Neural progenitor cell (in vitro differentiated cells): ENCODE data around the gene CAMK1D. TPM values are rescaled to one million over a fixed set of nuclear protein-coding genes. Genes with fewer than 3 reads are reported as not detected.

Experiments
- DNase-seq: peaks from one replicate; pipeline ENCODE4 v3.0.0-alpha.2; 2016; ENCODE audit warnings: low spot score
- H2AFZ ChIP-seq: fragments of 200-600 bp; sonication (generic); replicated peaks from 2 replicates; pipeline ENCODE4 v1.6.1; 2016; ENCODE audit warnings: antibody characterized with exemption
- H3F3A ChIP-seq: fragments of 200-600 bp; sonication (generic); 2 replicates; pipeline ENCODE4 v1.6.1; 2016; ENCODE audit warnings: antibody characterized with exemption, low read depth
- H3K27ac ChIP-seq: fragments of 200-600 bp; sonication (generic); 2 replicates; pipeline ENCODE4 v1.5.1; 2016; ENCODE audit warnings: mild to moderate bottlenecking
- H3K27me3 ChIP-seq: fragments of 200-600 bp; sonication (generic); 2 replicates; pipeline ENCODE4 v1.6.1; 2016; ENCODE audit warnings: mild to moderate bottlenecking, moderate library complexity
- H3K36me3 ChIP-seq: fragments of 200-600 bp; sonication (generic); 2 replicates; pipeline ENCODE4 v1.5.1; 2016
- H3K4me1 ChIP-seq: fragments of 200-600 bp; sonication (generic); 2 replicates; pipeline ENCODE4 v1.6.1; 2016; ENCODE audit warnings: mixed run types
- H3K4me2 ChIP-seq: fragments of 200-600 bp; sonication (generic); 2 replicates; pipeline ENCODE4 v1.6.1; 2016
- H3K4me3 ChIP-seq: fragments of 200-600 bp; sonication (generic); 2 replicates; pipeline ENCODE4 v1.5.1; 2016
- H3K79me2 ChIP-seq: fragments of 200-600 bp; sonication (generic); 2 replicates; pipeline ENCODE4 v1.6.1; 2016; ENCODE audit warnings: low read depth
- H3K9ac ChIP-seq: fragments of 200-600 bp; sonication (generic); 2 replicates; pipeline ENCODE4 v1.6.1; 2016
- H3K9me3 ChIP-seq: fragments of 200-600 bp; sonication (generic); 2 replicates; pipeline ENCODE4 v1.5.1; 2016; ENCODE audit warnings: low read depth
- H4K20me1 ChIP-seq: fragments of 200-600 bp; sonication (generic); 2 replicates; pipeline ENCODE4 v1.6.1; 2016; ENCODE audit warnings: low read depth
- H3K27ac Mint-ChIP-seq: 3 replicates; pipeline ENCODE4 v1.8.0; 2021; ENCODE audit warnings: mixed read lengths
- H3K27me3 Mint-ChIP-seq: 2 replicates; pipeline ENCODE4 v1.8.0; 2022; ENCODE audit warnings: low read depth, mild to moderate bottlenecking, inconsistent platforms, moderate library complexity, mixed read lengths; ENCODE audit not compliant: insufficient read depth
- H3K36me3 Mint-ChIP-seq: 3 replicates; pipeline ENCODE4 v1.8.0; 2021; ENCODE audit warnings: mixed read lengths
- H3K4me1 Mint-ChIP-seq: 3 replicates; pipeline ENCODE4 v1.8.0; 2021; ENCODE audit warnings: mixed read lengths
- H3K4me3 Mint-ChIP-seq: 3 replicates; pipeline ENCODE4 v1.8.0; 2021; ENCODE audit warnings: mild to moderate bottlenecking, moderate library complexity, mixed read lengths
- H3K9me3 Mint-ChIP-seq: 3 replicates; pipeline ENCODE4 v1.8.0; 2020; ENCODE audit warnings: mixed read lengths
- EZH2 ChIP-seq: fragments of 200-600 bp; sonication (generic); IDR thresholded peaks from 2 replicates; pipeline ENCODE4 v1.6.1; 2017; ENCODE audit warnings: antibody characterized with exemption, mild to moderate bottlenecking, moderate library complexity
- EZH2phosphoT487 ChIP-seq: fragments of 200-600 bp; sonication (generic); IDR thresholded peaks from 2 replicates; pipeline ENCODE4 v1.6.1; 2017; ENCODE audit warnings: antibody characterized with exemption
- total RNA-seq: library from RNA; depleted of rRNA; stranded (reverse); fragments of >200 nt; gene quantifications from 2 replicates; pipeline ENCODE4 v1.2.3, GENCODE V29; 2015; ENCODE audit warnings: low replicate concordance
- TF ChIP-seq, protein P1 (sequence below): fragments of 200-600 bp; sonication (generic); IDR thresholded peaks from 2 replicates; pipeline ENCODE4 v1.5.1; 2017; ENCODE audit warnings: antibody characterized with exemption, mild to moderate bottlenecking

CAMK1D gene
- total RNA-seq, 1 donor from 2014 or later: 7.6 TPM

DNA sequence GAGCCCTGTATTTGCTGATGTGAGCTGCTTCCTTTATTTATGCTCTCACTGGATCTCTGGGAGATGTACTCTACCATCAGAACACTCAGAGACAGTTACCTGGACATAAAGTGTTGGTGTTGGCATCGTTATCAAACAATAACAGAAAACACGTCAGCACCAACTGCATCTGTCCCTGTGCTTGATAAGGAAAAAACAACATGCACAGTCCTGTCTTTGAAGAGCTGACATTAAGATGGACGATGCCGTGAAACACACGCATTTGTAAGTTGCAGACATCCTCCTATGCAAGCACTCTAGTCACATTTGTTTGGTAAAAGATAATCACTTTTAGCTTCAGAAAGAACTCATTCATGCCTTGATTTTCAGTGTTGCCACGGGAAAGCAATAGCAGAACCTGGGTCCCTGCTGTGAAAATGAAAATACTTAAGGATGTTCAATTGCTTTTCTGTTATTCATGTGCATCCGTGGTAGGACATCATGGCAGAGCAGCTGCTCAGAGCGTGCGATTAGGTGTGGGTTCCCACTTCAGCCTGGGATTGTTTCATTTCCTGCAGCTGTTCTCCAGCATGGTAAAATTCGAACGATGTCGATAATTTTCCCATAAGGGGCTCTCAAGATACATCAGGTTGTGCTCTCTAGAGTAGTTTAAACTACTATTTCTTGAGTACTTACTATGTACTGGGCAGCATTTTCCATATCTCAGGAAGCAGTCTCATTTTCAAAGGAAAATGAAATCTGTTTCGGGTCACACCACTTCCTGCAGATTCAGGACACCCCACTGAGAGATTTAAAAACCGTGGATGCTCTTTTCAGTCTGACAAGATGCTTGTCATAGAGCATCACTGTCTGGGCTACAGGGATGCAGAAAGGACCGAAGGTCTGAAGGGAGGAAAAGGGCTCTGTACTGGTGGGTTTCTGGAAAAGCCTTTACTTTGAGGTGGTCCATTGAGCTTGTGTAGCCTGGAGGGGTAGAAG lies 248.7 kb downstream of the CAMK1D start:
- H4K20me1 ChIP-seq: no peaks in the 10 kb centered on the region
- no peaks in the 10 kb centered on the region for H3K36me3 ChIP-seq
- no peak overlapping the region for H3K9ac ChIP-seq
- no peak overlapping the region for H3K4me3 Mint-ChIP-seq
- H3K9me3 Mint-ChIP-seq: peaks cover 15% of the 10 kb centered on the region
- no peak for DNase-seq
- H3K27me3 ChIP-seq: no peaks in the 10 kb centered on the region
- H3K4me1 ChIP-seq: no peaks in the 10 kb centered on the region
- peak overlapping the region; percentile 57 for H3K27ac Mint-ChIP-seq
- peaks cover 2% of the 10 kb centered on the region for H3K36me3 Mint-ChIP-seq
- TF ChIP-seq EZH2phosphoT487: no peak
- TF ChIP-seq, protein P1, sequence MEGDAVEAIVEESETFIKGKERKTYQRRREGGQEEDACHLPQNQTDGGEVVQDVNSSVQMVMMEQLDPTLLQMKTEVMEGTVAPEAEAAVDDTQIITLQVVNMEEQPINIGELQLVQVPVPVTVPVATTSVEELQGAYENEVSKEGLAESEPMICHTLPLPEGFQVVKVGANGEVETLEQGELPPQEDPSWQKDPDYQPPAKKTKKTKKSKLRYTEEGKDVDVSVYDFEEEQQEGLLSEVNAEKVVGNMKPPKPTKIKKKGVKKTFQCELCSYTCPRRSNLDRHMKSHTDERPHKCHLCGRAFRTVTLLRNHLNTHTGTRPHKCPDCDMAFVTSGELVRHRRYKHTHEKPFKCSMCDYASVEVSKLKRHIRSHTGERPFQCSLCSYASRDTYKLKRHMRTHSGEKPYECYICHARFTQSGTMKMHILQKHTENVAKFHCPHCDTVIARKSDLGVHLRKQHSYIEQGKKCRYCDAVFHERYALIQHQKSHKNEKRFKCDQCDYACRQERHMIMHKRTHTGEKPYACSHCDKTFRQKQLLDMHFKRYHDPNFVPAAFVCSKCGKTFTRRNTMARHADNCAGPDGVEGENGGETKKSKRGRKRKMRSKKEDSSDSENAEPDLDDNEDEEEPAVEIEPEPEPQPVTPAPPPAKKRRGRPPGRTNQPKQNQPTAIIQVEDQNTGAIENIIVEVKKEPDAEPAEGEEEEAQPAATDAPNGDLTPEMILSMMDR: no peak
- no peak for TF ChIP-seq EZH2
- no peak overlapping the region for H3K4me3 ChIP-seq
- H3K27me3 Mint-ChIP-seq: peaks cover 3% of the 10 kb centered on the region
- H2AFZ ChIP-seq: no peak overlapping the region
- no peak overlapping the region for H3K27ac ChIP-seq
- H3K79me2 ChIP-seq: no peaks in the 10 kb centered on the region
- no peaks in the 10 kb centered on the region for H3F3A ChIP-seq
- H3K4me2 ChIP-seq: no peak overlapping the region
- H3K9me3 ChIP-seq: no peaks in the 10 kb centered on the region
- H3K4me1 Mint-ChIP-seq: peaks cover 16% of the 10 kb centered on the region

DNA sequence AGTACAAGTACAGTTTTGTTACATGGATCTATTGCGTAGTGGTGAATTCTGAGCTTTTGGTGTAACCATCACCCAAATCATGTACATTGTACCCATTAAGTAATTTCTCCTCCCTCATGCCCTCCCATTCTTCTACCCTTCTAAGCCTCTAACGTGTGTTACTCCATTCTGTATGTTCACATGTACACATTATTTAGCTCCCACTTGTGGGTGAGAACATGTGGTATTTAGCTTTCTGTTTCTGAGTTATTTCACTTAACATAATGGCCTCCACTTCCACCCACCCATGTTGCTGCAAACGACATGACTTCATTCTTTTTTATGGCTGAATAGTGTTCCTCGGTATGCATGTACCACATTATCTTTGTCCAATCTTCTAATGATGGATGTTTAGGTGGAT lies 251.3 kb downstream of the CAMK1D start:
- Mint-ChIP-seq H3K9me3 (peaks cover 15% of the 10 kb centered on the region), H3K27ac (no peak overlapping the region), H3K4me1 (peaks cover 16% of the 10 kb centered on the region), H3K4me3 (no peak overlapping the region), H3K27me3 (no peaks in the 10 kb centered on the region), H3K36me3 (peaks cover 2% of the 10 kb centered on the region)
- H4K20me1 ChIP-seq: no peaks in the 10 kb centered on the region
- no peaks in the 10 kb centered on the region for H3K79me2 ChIP-seq
- no peak overlapping the region for H2AFZ ChIP-seq
- no peak overlapping the region for H3K27ac ChIP-seq
- no peak overlapping the region for H3K9ac ChIP-seq
- H3F3A ChIP-seq: no peaks in the 10 kb centered on the region
- no peak for DNase-seq
- H3K9me3 ChIP-seq: no peaks in the 10 kb centered on the region
- no peaks in the 10 kb centered on the region for H3K36me3 ChIP-seq
- no peaks in the 10 kb centered on the region for H3K4me1 ChIP-seq
- H3K4me3 ChIP-seq: no peak overlapping the region
- H3K4me2 ChIP-seq: no peak overlapping the region
- TF ChIP-seq, protein P1: no peak
- TF ChIP-seq EZH2: no peak
- no peak for TF ChIP-seq EZH2phosphoT487
- H3K27me3 ChIP-seq: no peaks in the 10 kb centered on the region

DNA sequence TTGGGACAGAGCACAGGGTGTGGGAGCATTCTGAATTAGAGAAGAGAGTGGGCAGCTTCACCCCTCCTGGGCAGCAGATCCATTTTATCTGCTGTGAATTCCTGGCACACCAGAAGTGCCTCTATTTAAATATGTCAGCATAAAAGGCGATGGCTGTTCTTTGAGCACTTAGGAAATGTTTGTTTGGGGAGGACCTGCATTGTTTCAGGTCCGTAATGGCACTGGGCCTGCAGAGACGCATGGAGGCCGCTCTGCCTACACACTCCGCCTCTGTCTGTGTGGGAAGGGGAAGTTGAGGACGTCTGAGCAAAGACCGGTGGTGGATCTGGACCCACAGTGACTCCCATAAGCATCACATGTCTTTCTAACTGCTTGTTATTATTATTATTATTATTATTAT lies 253.2 kb downstream of the CAMK1D start:
- Histone ChIP-seq H3K4me1 (no peaks in the 10 kb centered on the region), H3F3A (no peaks in the 10 kb centered on the region), H3K27me3 (no peaks in the 10 kb centered on the region), H2AFZ (no peak overlapping the region), H3K9me3 (no peaks in the 10 kb centered on the region), H3K4me2 (no peak overlapping the region), H3K4me3 (no peak overlapping the region), H4K20me1 (no peaks in the 10 kb centered on the region), H3K79me2 (no peaks in the 10 kb centered on the region), H3K36me3 (no peaks in the 10 kb centered on the region), H3K9ac (no peak overlapping the region), H3K27ac (no peak overlapping the region)
- TF ChIP-seq EZH2 (no peak), EZH2phosphoT487 (no peak)
- TF ChIP-seq, protein P1: no peak
- H3K27me3 Mint-ChIP-seq: no peaks in the 10 kb centered on the region
- peak overlapping the region; percentile 15 for H3K27ac Mint-ChIP-seq
- H3K4me3 Mint-ChIP-seq: no peak overlapping the region
- peaks cover 15% of the 10 kb centered on the region for H3K9me3 Mint-ChIP-seq
- H3K36me3 Mint-ChIP-seq: peaks cover 2% of the 10 kb centered on the region
- no peak for DNase-seq
- H3K4me1 Mint-ChIP-seq: peaks cover 21% of the 10 kb centered on the region
